Erythroblast (primary cell): Measurements from ENCODE around the gene NCOR2.

Experiments
- GATA1 ChIP-seq: IDR thresholded peaks from 2 replicates; pipeline ENCODE4 v1.6.1; 2011; ENCODE audit warnings: low read depth, mild to moderate bottlenecking, control low read depth, low read length, moderate library complexity
- POLR2A ChIP-seq: IDR thresholded peaks from 2 replicates; pipeline ENCODE4 v1.6.1; 2011; ENCODE audit warnings: mild to moderate bottlenecking, low read length

GRCh38 chr12:124543590-124544310 is 23.7 kb downstream of the NCOR2 start:
- TF ChIP-seq POLR2A = no peak
- no peak for TF ChIP-seq GATA1
